Loucy (cell line): Measurements from ENCODE around the gene C4B.
"Not testable (repeated sequence)": the region's sequence is repeated elsewhere in the genome, so short reads cannot be mapped to it uniquely, and the experiment has no call there.

Experiments
- H2AFZ ChIP-seq: fragments of 200-600 bp; sonication (generic); 2 replicates; pipeline ENCODE4 v1.6.0; 2016; ENCODE audit warnings: antibody characterized with exemption, mild to moderate bottlenecking, low read length, moderate library complexity
- H3F3A ChIP-seq: fragments of 200-600 bp; 2 replicates; pipeline ENCODE4 v1.6.0; 2016; ENCODE audit warnings: antibody characterized with exemption, low read depth, mild to moderate bottlenecking
- H3K27me3 ChIP-seq: fragments of 200-600 bp; sonication (generic); 2 replicates; pipeline ENCODE4 v1.6.1; 2014; ENCODE audit warnings: low read length, mild to moderate bottlenecking; ENCODE audit not compliant: insufficient read depth, poor library complexity, severe bottlenecking
- H3K36me3 ChIP-seq: fragments of 200-600 bp; sonication (generic); 2 replicates; pipeline ENCODE4 v1.6.1; 2016; ENCODE audit warnings: low read length; ENCODE audit not compliant: insufficient read depth
- H3K4me1 ChIP-seq: fragments of 200-600 bp; sonication (generic); 2 replicates; pipeline ENCODE4 v1.5.1; 2014; ENCODE audit warnings: low read length, mild to moderate bottlenecking; ENCODE audit not compliant: insufficient read depth, poor library complexity, severe bottlenecking
- H3K4me2 ChIP-seq: fragments of 200-600 bp; sonication (generic); 2 replicates; pipeline ENCODE4 v1.6.0; 2014; ENCODE audit warnings: antibody characterized with exemption, low read length, low read depth, mild to moderate bottlenecking; ENCODE audit not compliant: poor library complexity, severe bottlenecking
- H3K4me3 ChIP-seq: fragments of 200-600 bp; sonication (generic); 2 replicates; pipeline ENCODE4 v1.5.1; 2014; ENCODE audit warnings: low read length, mild to moderate bottlenecking, mixed read lengths; ENCODE audit not compliant: poor library complexity, severe bottlenecking
- H3K79me2 ChIP-seq: fragments of 200-600 bp; sonication (generic); 2 replicates; pipeline ENCODE4 v1.6.1; 2014; ENCODE audit warnings: low read length; ENCODE audit not compliant: insufficient read depth
- H3K9ac ChIP-seq: fragments of 200-600 bp; sonication (generic); 2 replicates; pipeline ENCODE4 v1.6.0; 2014; ENCODE audit warnings: mild to moderate bottlenecking, low read depth, low read length, moderate library complexity; ENCODE audit not compliant: poor library complexity, severe bottlenecking
- H3K9me2 ChIP-seq: fragments of 200-600 bp; sonication (generic); replicated peaks from 2 replicates; pipeline ENCODE4 v1.6.1; 2016; ENCODE audit warnings: low read depth, low read length, mixed read lengths
- H3K9me3 ChIP-seq: fragments of 200-600 bp; sonication (generic); 2 replicates; pipeline ENCODE4 v1.6.1; 2014; ENCODE audit warnings: mild to moderate bottlenecking, antibody characterized with exemption, low read length, low read depth; ENCODE audit not compliant: insufficient read depth
- H4K20me1 ChIP-seq: fragments of 200-600 bp; sonication (generic); 2 replicates; pipeline ENCODE4 v1.6.0; 2014; ENCODE audit warnings: antibody characterized with exemption, low read length, mild to moderate bottlenecking; ENCODE audit not compliant: insufficient read depth, poor library complexity, severe bottlenecking

Gene C4B

DNA sequence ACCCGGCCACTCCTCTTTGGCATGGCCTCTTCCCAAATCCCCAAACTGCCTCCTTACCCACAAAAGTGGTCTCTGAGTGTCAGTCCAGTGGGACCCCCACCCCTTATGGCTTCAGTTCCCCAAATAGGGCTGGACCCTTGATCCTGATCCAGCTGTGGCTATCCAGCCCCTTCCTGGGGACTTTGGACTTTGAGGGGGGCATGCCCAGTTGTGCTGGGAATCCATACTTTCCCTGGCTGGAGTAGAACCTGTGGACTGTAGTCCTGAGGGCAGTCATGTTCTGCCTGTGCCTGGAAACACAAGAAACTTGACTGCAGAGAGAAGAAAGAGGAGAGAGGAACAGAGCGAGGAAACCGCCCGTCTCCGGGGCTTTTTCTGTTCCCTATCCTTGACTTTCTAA, 22.5 kb downstream of the C4B start:
- H3K4me1 ChIP-seq, H3K9me2 ChIP-seq, H3F3A ChIP-seq, H3K4me3 ChIP-seq, H4K20me1 ChIP-seq, H2AFZ ChIP-seq, H3K4me2 ChIP-seq, H3K9ac ChIP-seq, H3K9me3 ChIP-seq, H3K27me3 ChIP-seq, H3K79me2 ChIP-seq, H3K36me3 ChIP-seq: not testable (repeated sequence)

DNA sequence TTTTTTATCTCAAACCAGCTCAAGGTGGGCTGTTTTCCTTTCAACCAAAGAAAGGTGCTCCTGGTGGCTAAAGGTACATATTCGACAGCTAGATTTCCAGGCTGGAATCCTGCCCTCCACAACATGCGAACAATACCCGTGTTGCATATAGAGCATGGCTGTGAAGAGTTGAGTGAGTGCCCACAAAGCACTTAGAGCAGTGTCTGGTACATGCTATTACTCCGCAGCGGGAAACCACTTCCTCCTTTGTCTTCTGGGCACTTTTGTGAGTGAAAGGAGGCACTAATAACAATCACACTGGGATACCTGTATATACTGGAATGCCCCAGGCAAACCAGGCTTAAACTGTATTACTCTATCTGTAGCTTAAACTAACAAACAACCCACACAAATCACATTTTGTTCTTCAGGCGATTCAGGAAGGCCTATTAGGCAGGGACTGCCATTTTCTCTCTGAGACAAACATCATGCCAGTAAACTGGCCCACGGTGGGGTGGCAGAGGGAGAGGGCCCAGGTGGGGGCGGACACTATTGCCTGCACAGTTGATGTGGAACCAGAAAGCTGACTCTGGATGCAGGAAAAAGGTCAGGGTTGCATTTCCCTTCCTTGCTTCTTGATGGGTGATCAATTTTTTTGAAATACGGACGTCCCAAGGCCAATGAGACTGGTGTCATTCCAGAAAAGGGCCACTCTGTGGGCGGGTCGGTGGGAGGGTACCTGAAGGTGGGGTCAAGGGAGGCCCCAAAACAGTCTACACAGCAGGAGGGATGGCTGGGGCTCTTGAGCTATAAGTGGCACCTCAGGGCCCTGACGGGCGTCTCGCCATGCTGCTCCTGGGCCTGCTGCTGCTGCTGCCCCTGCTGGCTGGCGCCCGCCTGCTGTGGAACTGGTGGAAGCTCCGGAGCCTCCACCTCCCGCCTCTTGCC, 23.3 kb downstream of the C4B start, which contains the start of gene CYP21A2:
Gene CYP21A2, plus strand, starts transcription at position 818 of the 927 bp plus-strand sequence. Its CDS starts 8 bp downstream, at position 826.
- H3F3A ChIP-seq, H3K4me2 ChIP-seq, H3K79me2 ChIP-seq, H3K27me3 ChIP-seq, H3K9ac ChIP-seq, H3K36me3 ChIP-seq, H3K9me3 ChIP-seq, H3K4me3 ChIP-seq, H2AFZ ChIP-seq, H3K4me1 ChIP-seq, H4K20me1 ChIP-seq, H3K9me2 ChIP-seq: not testable (repeated sequence)

DNA sequence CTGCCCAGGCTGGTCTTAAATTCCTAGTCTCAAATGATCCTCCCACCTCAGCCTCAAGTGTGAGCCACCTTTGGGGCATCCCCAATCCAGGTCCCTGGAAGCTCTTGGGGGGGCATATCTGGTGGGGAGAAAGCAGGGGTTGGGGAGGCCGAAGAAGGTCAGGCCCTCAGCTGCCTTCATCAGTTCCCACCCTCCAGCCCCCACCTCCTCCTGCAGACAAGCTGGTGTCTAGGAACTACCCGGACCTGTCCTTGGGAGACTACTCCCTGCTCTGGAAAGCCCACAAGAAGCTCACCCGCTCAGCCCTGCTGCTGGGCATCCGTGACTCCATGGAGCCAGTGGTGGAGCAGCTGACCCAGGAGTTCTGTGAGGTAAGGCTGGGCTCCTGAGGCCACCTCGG, 24.3 kb downstream of the C4B start:
- not testable (repeated sequence) for H3K9me2 ChIP-seq, H3K4me3 ChIP-seq, H3K9ac ChIP-seq, H3K4me1 ChIP-seq, H4K20me1 ChIP-seq, H2AFZ ChIP-seq, H3F3A ChIP-seq, H3K36me3 ChIP-seq, H3K4me2 ChIP-seq, H3K9me3 ChIP-seq, H3K27me3 ChIP-seq, H3K79me2 ChIP-seq

DNA sequence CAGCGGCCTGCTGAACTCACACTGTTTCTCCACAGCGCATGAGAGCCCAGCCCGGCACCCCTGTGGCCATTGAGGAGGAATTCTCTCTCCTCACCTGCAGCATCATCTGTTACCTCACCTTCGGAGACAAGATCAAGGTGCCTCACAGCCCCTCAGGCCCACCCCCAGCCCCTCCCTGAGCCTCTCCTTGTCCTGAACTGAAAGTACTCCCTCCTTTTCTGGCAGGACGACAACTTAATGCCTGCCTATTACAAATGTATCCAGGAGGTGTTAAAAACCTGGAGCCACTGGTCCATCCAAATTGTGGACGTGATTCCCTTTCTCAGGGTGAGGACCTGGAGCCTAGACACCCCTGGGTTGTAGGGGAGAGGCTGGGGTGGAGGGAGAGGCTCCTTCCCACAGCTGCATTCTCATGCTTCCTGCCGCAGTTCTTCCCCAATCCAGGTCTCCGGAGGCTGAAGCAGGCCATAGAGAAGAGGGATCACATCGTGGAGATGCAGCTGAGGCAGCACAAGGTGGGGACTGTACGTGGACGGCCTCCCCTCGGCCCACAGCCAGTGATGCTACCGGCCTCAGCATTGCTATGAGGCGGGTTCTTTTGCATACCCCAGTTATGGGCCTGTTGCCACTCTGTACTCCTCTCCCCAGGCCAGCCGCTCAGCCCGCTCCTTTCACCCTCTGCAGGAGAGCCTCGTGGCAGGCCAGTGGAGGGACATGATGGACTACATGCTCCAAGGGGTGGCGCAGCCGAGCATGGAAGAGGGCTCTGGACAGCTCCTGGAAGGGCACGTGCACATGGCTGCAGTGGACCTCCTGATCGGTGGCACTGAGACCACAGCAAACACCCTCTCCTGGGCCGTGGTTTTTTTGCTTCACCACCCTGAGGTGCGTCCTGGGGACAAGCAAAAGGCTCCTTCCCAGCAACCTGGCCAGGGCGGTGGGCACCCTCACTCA, 25.0 kb downstream of the C4B start:
- not testable (repeated sequence) for H3K79me2 ChIP-seq, H3K9me3 ChIP-seq, H3K9ac ChIP-seq, H3K4me3 ChIP-seq, H3K4me2 ChIP-seq, H3K9me2 ChIP-seq, H3K36me3 ChIP-seq, H2AFZ ChIP-seq, H4K20me1 ChIP-seq, H3K27me3 ChIP-seq, H3F3A ChIP-seq, H3K4me1 ChIP-seq

DNA sequence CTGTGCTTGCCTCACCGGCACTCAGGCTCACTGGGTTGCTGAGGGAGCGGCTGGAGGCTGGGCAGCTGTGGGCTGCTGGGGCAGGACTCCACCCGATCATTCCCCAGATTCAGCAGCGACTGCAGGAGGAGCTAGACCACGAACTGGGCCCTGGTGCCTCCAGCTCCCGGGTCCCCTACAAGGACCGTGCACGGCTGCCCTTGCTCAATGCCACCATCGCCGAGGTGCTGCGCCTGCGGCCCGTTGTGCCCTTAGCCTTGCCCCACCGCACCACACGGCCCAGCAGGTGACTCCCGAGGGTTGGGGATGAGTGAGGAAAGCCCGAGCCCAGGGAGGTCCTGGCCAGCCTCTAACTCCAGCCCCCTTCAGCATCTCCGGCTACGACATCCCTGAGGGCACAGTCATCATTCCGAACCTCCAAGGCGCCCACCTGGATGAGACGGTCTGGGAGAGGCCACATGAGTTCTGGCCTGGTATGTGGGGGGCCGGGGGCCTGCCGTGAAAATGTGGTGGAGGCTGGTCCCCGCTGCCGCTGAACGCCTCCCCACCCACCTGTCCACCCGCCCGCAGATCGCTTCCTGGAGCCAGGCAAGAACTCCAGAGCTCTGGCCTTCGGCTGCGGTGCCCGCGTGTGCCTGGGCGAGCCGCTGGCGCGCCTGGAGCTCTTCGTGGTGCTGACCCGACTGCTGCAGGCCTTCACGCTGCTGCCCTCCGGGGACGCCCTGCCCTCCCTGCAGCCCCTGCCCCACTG, 25.9 kb downstream of the C4B start:
- not testable (repeated sequence) for H3K9me3 ChIP-seq, H3K9ac ChIP-seq, H2AFZ ChIP-seq, H3K4me1 ChIP-seq, H3K27me3 ChIP-seq, H3K79me2 ChIP-seq, H3K36me3 ChIP-seq, H3K4me3 ChIP-seq, H3F3A ChIP-seq, H3K4me2 ChIP-seq, H3K9me2 ChIP-seq, H4K20me1 ChIP-seq

DNA sequence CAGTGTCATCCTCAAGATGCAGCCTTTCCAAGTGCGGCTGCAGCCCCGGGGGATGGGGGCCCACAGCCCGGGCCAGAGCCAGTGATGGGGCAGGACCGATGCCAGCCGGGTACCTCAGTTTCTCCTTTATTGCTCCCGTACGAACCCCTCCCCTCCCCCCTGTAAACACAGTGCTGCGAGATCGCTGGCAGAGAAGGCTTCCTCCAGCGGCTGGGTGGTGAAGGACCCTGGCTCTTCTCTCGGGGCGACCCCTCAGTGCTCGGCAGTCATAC, 26.4 kb downstream of the C4B start:
- not testable (repeated sequence) for H3K79me2 ChIP-seq, H3K9me3 ChIP-seq, H4K20me1 ChIP-seq, H3K4me3 ChIP-seq, H3K4me2 ChIP-seq, H3K27me3 ChIP-seq, H3K4me1 ChIP-seq, H3K36me3 ChIP-seq, H3K9me2 ChIP-seq, H3K9ac ChIP-seq, H3F3A ChIP-seq, H2AFZ ChIP-seq

- H3K4me3 ChIP-seq, H3K79me2 ChIP-seq, H4K20me1 ChIP-seq, H3K9me3 ChIP-seq, H3K27me3 ChIP-seq, H3K9ac ChIP-seq, H3K36me3 ChIP-seq, H2AFZ ChIP-seq, H3K4me1 ChIP-seq, H3F3A ChIP-seq, H3K9me2 ChIP-seq, H3K4me2 ChIP-seq: not testable (repeated sequence)
Observed at GRCh38 chr6:32041385-32041784, 26.8 kb downstream of the C4B start.
